Measurements from ENCODE around the gene TUBB2A. TPM values are rescaled to one million over a fixed set of nuclear protein-coding genes. Genes with fewer than 3 reads are reported as not detected.
A peak's percentile ranks its signal among the peaks of the same experiment; 100 is the strongest.
"Not testable (repeated sequence)": the region's sequence is repeated elsewhere in the genome, so short reads cannot be mapped to it uniquely, and the experiment has no call there.

TUBB2A gene
- total RNA-seq, 2 donors from 2014 or later: 17.2 to 39.6 TPM

GRCh38 chr6:3139090-3139903, 18.0 kb downstream of the TUBB2A start:
- H3K27me3 ChIP-seq (replicated peaks; ENCODE audit: insufficient read depth): no peaks in the 10 kb centered on the region
- no peaks in the 10 kb centered on the region for H3K36me3 ChIP-seq
- peak; percentile 94 for TF ChIP-seq POLR2AphosphoS5 (IDR thresholded peaks at IDR 0.05)
- TF ChIP-seq, protein P1, sequence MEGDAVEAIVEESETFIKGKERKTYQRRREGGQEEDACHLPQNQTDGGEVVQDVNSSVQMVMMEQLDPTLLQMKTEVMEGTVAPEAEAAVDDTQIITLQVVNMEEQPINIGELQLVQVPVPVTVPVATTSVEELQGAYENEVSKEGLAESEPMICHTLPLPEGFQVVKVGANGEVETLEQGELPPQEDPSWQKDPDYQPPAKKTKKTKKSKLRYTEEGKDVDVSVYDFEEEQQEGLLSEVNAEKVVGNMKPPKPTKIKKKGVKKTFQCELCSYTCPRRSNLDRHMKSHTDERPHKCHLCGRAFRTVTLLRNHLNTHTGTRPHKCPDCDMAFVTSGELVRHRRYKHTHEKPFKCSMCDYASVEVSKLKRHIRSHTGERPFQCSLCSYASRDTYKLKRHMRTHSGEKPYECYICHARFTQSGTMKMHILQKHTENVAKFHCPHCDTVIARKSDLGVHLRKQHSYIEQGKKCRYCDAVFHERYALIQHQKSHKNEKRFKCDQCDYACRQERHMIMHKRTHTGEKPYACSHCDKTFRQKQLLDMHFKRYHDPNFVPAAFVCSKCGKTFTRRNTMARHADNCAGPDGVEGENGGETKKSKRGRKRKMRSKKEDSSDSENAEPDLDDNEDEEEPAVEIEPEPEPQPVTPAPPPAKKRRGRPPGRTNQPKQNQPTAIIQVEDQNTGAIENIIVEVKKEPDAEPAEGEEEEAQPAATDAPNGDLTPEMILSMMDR (IDR thresholded peaks at IDR 0.05): no peak
- intact Hi-C loops (cut with DNase I): no loop called here
- no peak overlapping the region for H3K4me3 ChIP-seq
- peaks cover 11% of the 10 kb centered on the region for H3K4me1 ChIP-seq (replicated peaks)
- peak; percentile 85 for DNase-seq (ENCODE audit: low spot score)
- peak overlapping the region in 1 of 2 donors; percentile 20 for H3K27ac ChIP-seq
- H3K9me3 ChIP-seq: no peaks in the 10 kb centered on the region
- 34% methylated on average over 14 of the region's 14 CpGs for WGBS

DNA sequence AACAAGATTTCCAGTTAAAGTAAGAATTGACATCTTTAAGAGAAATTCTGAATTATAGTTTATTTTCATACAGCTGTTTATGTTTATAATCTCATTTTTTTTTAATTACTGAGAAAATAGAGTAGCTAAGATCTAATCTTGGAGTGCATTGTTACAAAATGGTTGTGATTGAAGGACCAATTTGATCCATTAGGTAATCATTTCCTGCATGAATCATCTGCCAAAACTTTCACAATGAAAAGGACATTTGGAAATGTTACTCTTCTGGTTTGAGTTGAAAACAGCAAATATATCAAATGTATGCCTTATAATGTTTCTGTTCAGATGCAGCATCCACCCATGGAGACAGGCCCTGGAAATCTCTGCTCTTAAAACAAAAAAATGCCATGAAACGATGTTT, 19.0 kb downstream of the TUBB2A start:
- H3K27ac ChIP-seq: no peak overlapping the region

DNA sequence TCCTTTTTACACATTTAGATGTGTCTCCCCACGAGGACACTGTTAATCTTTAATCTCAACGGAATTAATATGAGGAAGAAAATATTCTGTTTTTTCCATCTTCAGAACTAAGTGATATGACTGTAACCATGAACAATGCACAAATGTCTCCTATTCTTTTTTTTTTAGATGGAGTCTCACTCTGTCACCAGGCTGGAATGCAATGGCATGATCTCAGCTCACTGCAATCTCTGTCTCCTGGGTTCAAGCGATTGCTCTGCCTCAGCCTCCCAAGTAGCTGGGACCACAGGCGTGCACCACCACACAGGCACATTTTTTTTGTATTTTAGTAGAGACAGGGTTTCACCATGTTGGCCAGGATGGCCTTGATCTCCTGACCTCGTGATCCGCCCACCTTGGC, 19.5 kb downstream of the TUBB2A start:
- WGBS: 93% methylated on average over 6 of the region's 6 CpGs
- H3K27me3 ChIP-seq (replicated peaks; ENCODE audit: insufficient read depth); H3K27ac ChIP-seq; DNase-seq (ENCODE audit: low spot score); H3K9me3 ChIP-seq; intact Hi-C loops (cut with DNase I); H3K4me3 ChIP-seq; H3K36me3 ChIP-seq: not testable (repeated sequence)
- peaks cover 11% of the 10 kb centered on the region for H3K4me1 ChIP-seq (replicated peaks)

More for the DNA sequence above, 19.0 kb downstream of the TUBB2A start:
- Histone ChIP-seq H3K27me3 (replicated peaks; ENCODE audit: insufficient read depth) (no peaks in the 10 kb centered on the region), H3K36me3 (no peaks in the 10 kb centered on the region), H3K4me1 (replicated peaks) (peaks cover 11% of the 10 kb centered on the region), H3K4me3 (no peak overlapping the region), H3K9me3 (no peaks in the 10 kb centered on the region)
- intact Hi-C loops (cut with DNase I): no loop called here
- DNase-seq (ENCODE audit: low spot score): no peak
- TF ChIP-seq POLR2AphosphoS5 (IDR thresholded peaks at IDR 0.05): no peak
- no peak for TF ChIP-seq POLR2A (IDR thresholded peaks at IDR 0.05)
- TF ChIP-seq, protein P1 (IDR thresholded peaks at IDR 0.05): no peak
- 42% methylated on average over 1 of the region's 1 CpG for WGBS

- TF ChIP-seq, protein P1 (IDR thresholded peaks at IDR 0.05): no peak
- no peak for TF ChIP-seq POLR2A (IDR thresholded peaks at IDR 0.05)
- Histone ChIP-seq H3K4me1 (replicated peaks) (peaks cover 11% of the 10 kb centered on the region), H3K27ac (no peak overlapping the region), H3K9me3 (no peaks in the 10 kb centered on the region), H3K27me3 (replicated peaks; ENCODE audit: insufficient read depth) (no peaks in the 10 kb centered on the region), H3K4me3 (no peak overlapping the region), H3K36me3 (no peaks in the 10 kb centered on the region)
- intact Hi-C loops (cut with DNase I): no loop called here
- DNase-seq (ENCODE audit: low spot score): no peak
- WGBS: 95% methylated on average over 12 of the region's 12 CpGs
Measured at GRCh38 chr6:3137057-3137777, 20.1 kb downstream of the TUBB2A start.

- intact Hi-C loops (cut with DNase I): no loop called here
- no peaks in the 10 kb centered on the region for H3K36me3 ChIP-seq
- WGBS: 91% methylated on average over 8 of the region's 8 CpGs
Measured at GRCh38 chr6:3136292-3137011, 20.9 kb downstream of the TUBB2A start.

More at GRCh38 chr6:3136292-3137011, 20.9 kb downstream of the TUBB2A start:
- DNase-seq (ENCODE audit: low spot score): no peak
- no peaks in the 10 kb centered on the region for H3K9me3 ChIP-seq
- H3K27me3 ChIP-seq (replicated peaks; ENCODE audit: insufficient read depth): no peaks in the 10 kb centered on the region
- H3K4me1 ChIP-seq (replicated peaks): peaks cover 11% of the 10 kb centered on the region
- H3K4me3 ChIP-seq: no peak overlapping the region
- H3K27ac ChIP-seq: no peak overlapping the region
- TF ChIP-seq POLR2A (IDR thresholded peaks at IDR 0.05): no peak
- TF ChIP-seq POLR2AphosphoS5 (IDR thresholded peaks at IDR 0.05): no peak
- TF ChIP-seq, protein P1 (IDR thresholded peaks at IDR 0.05): no peak

Data from prostate gland (tissue), 2 donors.